CD14-positive monocyte (primary cell): ENCODE results near the gene SLC25A26. TPM values are rescaled to one million over a fixed set of nuclear protein-coding genes. Genes with fewer than 3 reads are reported as not detected.
A peak's percentile ranks its signal among the peaks of the same experiment; 100 is the strongest.

Experiments used
- DNase-seq, 3 donors: peaks; one replicate each; pipeline ENCODE4 v3.0.0-alpha.2; 2011 to 2022
- H2AFZ ChIP-seq: 2 replicates; pipeline ENCODE4 v1.6.0; 2012; ENCODE audit warnings: mild to moderate bottlenecking, low read depth, low read length, inconsistent platforms; ENCODE audit not compliant: insufficient read depth, poor library complexity, severe bottlenecking
- H3K27ac ChIP-seq, 2 donors: 1 replicate in 1 of 2; 2 replicates in 1 of 2; pipeline ENCODE4 v1.5.1; 2012 to 2013; ENCODE audit warnings: low read length in 2 of 2, control low read depth in 1 of 2, inconsistent platforms in 1 of 2, low read depth in 1 of 2, mild to moderate bottlenecking in 1 of 2
- H3K27me3 ChIP-seq, 2 donors: one replicate each; pipeline versions ENCODE4 v1.6.0 to v1.6.1; 2011 to 2013; ENCODE audit warnings: low read length in 2 of 2; ENCODE audit not compliant: control insufficient read depth in 2 of 2, insufficient read depth in 2 of 2
- H3K36me3 ChIP-seq, 2 donors: replicated peaks in 1 of 2; 1 replicate in 1 of 2; 2 replicates in 1 of 2; pipeline versions ENCODE4 v1.5.1 to v1.6.1; 2012 to 2013; ENCODE audit warnings: low read length in 2 of 2, control low read depth in 1 of 2, inconsistent platforms in 1 of 2, mild to moderate bottlenecking in 1 of 2; ENCODE audit not compliant: insufficient read depth in 2 of 2, control insufficient read depth in 1 of 2
- H3K4me1 ChIP-seq, 2 donors: 1 replicate in 1 of 2; 2 replicates in 1 of 2; pipeline versions ENCODE4 v1.5.1 to v1.6.1; 2012 to 2013; ENCODE audit warnings: low read length in 2 of 2, control low read depth in 1 of 2, inconsistent platforms in 1 of 2, mild to moderate bottlenecking in 1 of 2, moderate library complexity in 1 of 2; ENCODE audit not compliant: insufficient read depth in 2 of 2, control insufficient read depth in 1 of 2
- H3K4me2 ChIP-seq: replicated peaks from 2 replicates; pipeline ENCODE3; 2012; ENCODE audit warnings: low read length, moderate library complexity, mild to moderate bottlenecking; ENCODE audit not compliant: poor library complexity, severe bottlenecking; ENCODE audit errors: extremely low read depth
- H3K4me3 ChIP-seq, 3 experiments: fragments of 200-600 bp in 1 of 3; sonication (generic) in 1 of 3; replicated peaks in 1 of 3; 1 replicate in 2 of 3; 2 replicates in 1 of 3; pipeline ENCODE4 v1.5.1; 2011 to 2013; ENCODE audit warnings: low read length in 3 of 3, mild to moderate bottlenecking in 3 of 3, control low read depth in 2 of 3, low read depth in 2 of 3, inconsistent platforms in 1 of 3, moderate library complexity in 1 of 3
- H3K79me2 ChIP-seq: 2 replicates; pipeline ENCODE4 v1.6.0; 2012; ENCODE audit warnings: mild to moderate bottlenecking, control low read depth, inconsistent platforms, low read length, moderate library complexity; ENCODE audit not compliant: insufficient read depth
- H3K9ac ChIP-seq: 2 replicates; pipeline ENCODE4 v1.6.0; 2017; ENCODE audit warnings: low read length, mild to moderate bottlenecking; ENCODE audit not compliant: insufficient read depth, poor library complexity, severe bottlenecking
- H3K9me3 ChIP-seq, 2 donors: replicated peaks in 1 of 2; 1 replicate in 1 of 2; 2 replicates in 1 of 2; pipeline versions ENCODE4 v1.5.1 to v1.6.1; 2012 to 2013; ENCODE audit warnings: low read length in 2 of 2, control low read depth in 1 of 2; ENCODE audit not compliant: control insufficient read depth in 1 of 2, insufficient read depth in 1 of 2
- H4K20me1 ChIP-seq: 2 replicates; pipeline ENCODE4 v1.6.0; 2012; ENCODE audit warnings: mild to moderate bottlenecking, low read length, control low read depth, moderate library complexity; ENCODE audit not compliant: insufficient read depth
- H3K27ac Mint-ChIP-seq, 7 donors: one replicate each; pipeline ENCODE4 v1.8.0; 2020; ENCODE audit warnings: mild to moderate bottlenecking in 7 of 7, mixed read lengths in 7 of 7, moderate library complexity in 6 of 7, inconsistent platforms in 2 of 7
- H3K27me3 Mint-ChIP-seq, 3 donors: one replicate each; pipeline ENCODE4 v1.8.0; 2021 to 2022; ENCODE audit warnings: low read depth in 3 of 3, mild to moderate bottlenecking in 3 of 3, mixed read lengths in 3 of 3, moderate library complexity in 3 of 3, inconsistent platforms in 1 of 3
- H3K36me3 Mint-ChIP-seq, 2 donors: one replicate each; pipeline ENCODE4 v1.8.0; 2020; ENCODE audit warnings: mixed read lengths in 2 of 2, inconsistent platforms in 1 of 2, mild to moderate bottlenecking in 1 of 2
- H3K4me1 Mint-ChIP-seq: one replicate; pipeline ENCODE4 v1.8.0; 2020; ENCODE audit warnings: mild to moderate bottlenecking, mixed read lengths
- H3K4me3 Mint-ChIP-seq, 2 donors: one replicate each; pipeline ENCODE4 v1.8.0; 2020; ENCODE audit warnings: mild to moderate bottlenecking in 2 of 2, mixed read lengths in 2 of 2, moderate library complexity in 1 of 2
- H3K9me3 Mint-ChIP-seq, 7 donors: one replicate each; pipeline ENCODE4 v1.8.0; 2020 to 2022; ENCODE audit warnings: mixed read lengths in 7 of 7, mild to moderate bottlenecking in 6 of 7, moderate library complexity in 6 of 7, inconsistent platforms in 2 of 7
- CTCF ChIP-seq: fragments of 200-600 bp; IDR thresholded peaks from one replicate; pipeline ENCODE4 v1.8.0; 2022; ENCODE audit warnings: antibody characterized with exemption, mild to moderate bottlenecking
- WGBS: methylation state at CpG from one replicate; pipeline ENCODE4 v1.1.5; 2013; ENCODE audit warnings: missing lambda C conversion rate; ENCODE audit not compliant: insufficient coverage; 5-methylcytosine and 5-hydroxymethylcytosine counted together
- intact Hi-C, 2 donors: fragments of 100-400 bp; cut with micrococcal nuclease; formaldehyde crosslinking; loops; one replicate each; pipeline versions ENCODE4 v1.15.0 to v1.15.1; 2023
- polyA plus RNA-seq, 3 donors: library from polyadenylated mRNA; depleted of rRNA in 1 of 3; unstranded in 2 of 3; stranded (reverse) in 1 of 3; fragments of 300-500 nt in 2 of 3; fragments of >200 nt in 1 of 3; fragmentation: Illumina TruSeq in 2 of 3; gene quantifications; 1 replicate in 2 of 3; 2 replicates in 1 of 3; pipeline ENCODE4 v1.2.3, GENCODE V29; 2012 to 2021

Gene SLC25A26
- polyA plus RNA-seq, 3 donors: 11.6 to 23.0 (median 14.4) TPM

GRCh38 chr3:66404197-66404596 is 183.4 kb downstream of the SLC25A26 start:
- no peaks in the 10 kb centered on the region for H3K27me3 ChIP-seq
- Mint-ChIP-seq H3K27ac (peak overlapping the region in 1 of 7 donors; percentile 47), H3K9me3 (peaks cover 0 to 3% (median 0%) of the 10 kb centered on the region in 7 donors), H3K4me3 (no peak overlapping the region), H3K4me1 (no peaks in the 10 kb centered on the region), H3K27me3 (peaks cover 0 to 2% (median 1%) of the 10 kb centered on the region in 3 donors), H3K36me3 (peaks cover 4 to 7% of the 10 kb centered on the region in 2 donors)
- H3K4me2 ChIP-seq: no peak overlapping the region
- H3K36me3 ChIP-seq: no peaks in the 10 kb centered on the region
- H3K4me3 ChIP-seq: no peak overlapping the region
- H2AFZ ChIP-seq: no peak overlapping the region
- H4K20me1 ChIP-seq: no peaks in the 10 kb centered on the region
- no peak for DNase-seq
- 92% methylated on average over 12 of the region's 15 CpGs for WGBS
- intact Hi-C loops: no loop called here
- H3K27ac ChIP-seq: no peak overlapping the region
- no peak overlapping the region for H3K9ac ChIP-seq
- H3K4me1 ChIP-seq: no peaks in the 10 kb centered on the region
- TF ChIP-seq CTCF: no peak
- no peaks in the 10 kb centered on the region for H3K79me2 ChIP-seq
- no peaks in the 10 kb centered on the region for H3K9me3 ChIP-seq

GRCh38 chr3:66404903-66405700 is 184.3 kb downstream of the SLC25A26 start:
- H3K27ac ChIP-seq: no peak overlapping the region
- no peaks in the 10 kb centered on the region for H4K20me1 ChIP-seq
- H3K36me3 Mint-ChIP-seq: peaks cover 7 to 8% of the 10 kb centered on the region in 2 donors
- H3K9me3 Mint-ChIP-seq: peaks cover 0 to 2% (median 0%) of the 10 kb centered on the region in 7 donors
- H3K9ac ChIP-seq: no peak overlapping the region
- H3K36me3 ChIP-seq: no peaks in the 10 kb centered on the region
- H3K27me3 ChIP-seq: no peaks in the 10 kb centered on the region
- intact Hi-C loops: loop anchor here (5.0 kb wide), 2 partner anchors 97 to 412 kb away; partner anchors contain the start of gene LRIG1 (in 1 of the 2)
- no peak overlapping the region for H3K27ac Mint-ChIP-seq
- H3K9me3 ChIP-seq: no peaks in the 10 kb centered on the region
- no peak overlapping the region for H2AFZ ChIP-seq
- peaks cover 0 to 2% (median 1%) of the 10 kb centered on the region in 3 donors for H3K27me3 Mint-ChIP-seq
- no peaks in the 10 kb centered on the region for H3K79me2 ChIP-seq
- H3K4me1 ChIP-seq: no peaks in the 10 kb centered on the region
- TF ChIP-seq CTCF: no peak
- no peak overlapping the region for H3K4me2 ChIP-seq
- no peak overlapping the region for H3K4me3 Mint-ChIP-seq
- H3K4me3 ChIP-seq: no peak overlapping the region
- 97% methylated on average over 30 of the region's 32 CpGs for WGBS
- no peak for DNase-seq
- no peaks in the 10 kb centered on the region for H3K4me1 Mint-ChIP-seq
